Fibroblast of pulmonary artery (primary cell): ENCODE data around the gene ANGPT4.
"Not testable (repeated sequence)": the region's sequence is repeated elsewhere in the genome, so short reads cannot be mapped to it uniquely, and the experiment has no call there.

Experiments used
- DNase-seq: peaks from one replicate; pipeline ENCODE4 v3.0.0-alpha.2; 2010; ENCODE audit warnings: low read depth
- H3K4me3 ChIP-seq: replicated peaks from 2 replicates; pipeline ENCODE4 v1.5.1; 2011; ENCODE audit warnings: low read depth, mild to moderate bottlenecking, control low read depth, low read length, moderate library complexity
- TF ChIP-seq, protein P1 (sequence below): IDR thresholded peaks from 2 replicates; pipeline ENCODE4 v1.5.1; 2011; ENCODE audit warnings: mild to moderate bottlenecking, control low read depth, low read length, inconsistent platforms; ENCODE audit errors: missing control alignments

The ANGPT4 gene

DNA sequence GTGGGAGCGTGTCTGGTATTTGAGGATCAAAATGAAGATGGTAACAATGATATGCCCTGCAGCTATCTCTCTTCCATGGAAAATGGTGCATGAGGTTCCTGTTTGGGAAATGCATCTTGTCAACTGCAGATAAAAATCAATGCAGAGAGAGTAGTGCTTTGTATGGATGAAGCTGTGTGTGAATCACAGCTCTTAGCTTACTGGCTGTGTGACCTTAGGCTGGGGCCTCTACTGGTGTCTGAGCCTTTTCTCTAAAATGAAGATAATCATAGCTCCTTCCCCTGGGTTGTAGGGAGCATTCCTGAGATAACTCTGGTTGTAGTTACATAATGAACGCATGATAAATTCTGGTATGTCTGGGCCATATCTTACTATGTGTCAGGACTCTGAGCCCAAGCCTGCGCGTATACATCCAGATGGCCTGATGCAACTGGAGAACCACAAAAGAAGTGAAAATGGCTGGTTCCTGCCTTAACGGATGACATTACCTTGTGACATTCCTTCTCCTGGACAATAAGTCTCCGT is 19.6 kb downstream of the ANGPT4 start:
- TF ChIP-seq, protein P1, sequence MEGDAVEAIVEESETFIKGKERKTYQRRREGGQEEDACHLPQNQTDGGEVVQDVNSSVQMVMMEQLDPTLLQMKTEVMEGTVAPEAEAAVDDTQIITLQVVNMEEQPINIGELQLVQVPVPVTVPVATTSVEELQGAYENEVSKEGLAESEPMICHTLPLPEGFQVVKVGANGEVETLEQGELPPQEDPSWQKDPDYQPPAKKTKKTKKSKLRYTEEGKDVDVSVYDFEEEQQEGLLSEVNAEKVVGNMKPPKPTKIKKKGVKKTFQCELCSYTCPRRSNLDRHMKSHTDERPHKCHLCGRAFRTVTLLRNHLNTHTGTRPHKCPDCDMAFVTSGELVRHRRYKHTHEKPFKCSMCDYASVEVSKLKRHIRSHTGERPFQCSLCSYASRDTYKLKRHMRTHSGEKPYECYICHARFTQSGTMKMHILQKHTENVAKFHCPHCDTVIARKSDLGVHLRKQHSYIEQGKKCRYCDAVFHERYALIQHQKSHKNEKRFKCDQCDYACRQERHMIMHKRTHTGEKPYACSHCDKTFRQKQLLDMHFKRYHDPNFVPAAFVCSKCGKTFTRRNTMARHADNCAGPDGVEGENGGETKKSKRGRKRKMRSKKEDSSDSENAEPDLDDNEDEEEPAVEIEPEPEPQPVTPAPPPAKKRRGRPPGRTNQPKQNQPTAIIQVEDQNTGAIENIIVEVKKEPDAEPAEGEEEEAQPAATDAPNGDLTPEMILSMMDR, result no peak
- no peak overlapping the region for H3K4me3 ChIP-seq
- no peak for DNase-seq

DNA sequence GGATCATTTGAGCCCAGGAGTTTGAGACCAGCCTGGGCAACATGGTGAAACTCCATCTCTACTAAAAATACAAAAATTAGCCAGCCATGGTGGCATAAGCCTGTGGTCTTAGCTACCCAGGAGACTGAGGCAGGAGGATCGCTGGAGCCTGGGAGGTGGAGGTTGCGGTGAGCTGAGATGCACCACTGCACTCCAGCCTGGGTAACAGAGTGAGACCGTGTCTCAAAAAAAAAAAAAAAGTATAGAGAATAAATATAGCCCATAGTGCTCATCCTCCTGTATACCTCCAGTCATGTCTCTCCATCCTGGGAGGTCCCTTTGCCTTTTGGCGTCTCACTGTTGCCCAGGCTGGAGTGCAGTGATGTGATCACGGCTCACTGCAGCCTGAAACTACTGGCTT is 23.8 kb downstream of the ANGPT4 start:
- H3K4me3 ChIP-seq, DNase-seq: not testable (repeated sequence)

DNA sequence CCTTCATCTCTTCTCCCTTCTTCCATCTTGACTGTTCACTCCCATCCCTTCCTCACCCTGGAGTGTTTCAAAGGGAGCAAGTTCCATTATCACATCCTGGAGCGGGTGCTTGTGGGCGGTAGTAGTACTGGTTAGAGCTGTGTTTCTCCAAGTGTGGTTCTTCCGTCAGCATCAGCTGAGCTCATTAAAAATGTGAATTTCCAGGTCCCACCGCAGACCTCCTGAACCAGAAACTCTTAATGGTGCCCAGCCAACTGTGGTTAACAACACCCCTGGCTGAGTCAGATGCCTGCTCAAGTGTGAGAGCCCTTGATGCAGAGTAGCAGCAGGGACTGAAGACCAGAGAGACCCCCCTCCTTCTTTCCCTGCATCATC is 24.4 kb downstream of the ANGPT4 start:
- no peak overlapping the region for H3K4me3 ChIP-seq
- TF ChIP-seq, protein P1, result no peak
- DNase-seq, result no peak

DNA sequence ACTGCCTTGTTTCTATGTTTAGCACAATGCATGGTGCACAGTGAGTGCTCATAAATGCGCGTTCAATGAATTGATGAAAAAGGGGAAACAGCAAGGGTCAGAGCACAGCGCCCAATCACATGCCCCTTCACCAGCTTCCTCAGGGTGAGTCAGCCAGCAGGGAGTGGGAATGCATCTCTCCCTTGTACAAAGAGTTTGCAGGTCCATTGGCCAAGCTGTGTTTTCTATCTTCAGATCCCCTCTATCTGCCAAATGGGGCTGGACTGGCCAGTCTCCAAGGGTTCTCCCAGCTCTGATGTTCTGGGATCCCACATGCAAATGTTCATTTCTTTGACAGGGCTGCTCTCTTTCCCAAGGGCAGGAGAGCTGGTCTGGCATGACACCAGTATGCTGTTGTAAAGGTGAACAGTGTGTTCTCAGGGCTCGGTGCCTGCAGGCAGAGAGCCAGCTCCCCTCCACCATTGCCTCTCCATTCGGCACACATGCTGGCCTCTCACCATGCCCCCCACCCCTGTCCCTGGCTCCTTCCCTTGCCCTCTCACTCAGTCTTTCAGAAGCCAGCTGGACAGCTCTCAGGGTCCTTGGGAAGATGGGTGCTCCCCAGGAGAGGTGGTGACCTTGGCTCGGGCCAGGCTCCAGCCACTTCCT is 25.0 kb downstream of the ANGPT4 start:
- TF ChIP-seq, protein P1, result no peak
- H3K4me3 ChIP-seq, result no peak overlapping the region
- DNase-seq, result peak; percentile 37

DNA sequence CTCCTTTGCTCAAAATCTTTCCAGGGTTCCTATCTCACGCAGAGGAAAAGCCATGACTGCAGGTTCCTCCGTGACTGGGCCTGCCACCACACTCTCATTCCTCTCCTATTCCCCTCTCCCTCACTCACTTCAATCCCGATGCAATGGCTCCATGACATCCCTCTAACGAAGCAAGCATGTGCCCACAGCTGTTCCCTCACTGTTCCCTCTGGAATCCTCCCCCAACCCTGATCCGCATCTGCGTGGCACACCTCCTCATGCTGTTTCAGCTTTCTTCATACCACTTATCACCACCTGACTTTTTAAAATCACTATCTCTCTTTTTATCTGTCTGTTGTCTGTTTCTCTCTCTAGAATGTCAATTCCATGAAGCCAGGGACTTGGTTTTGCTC is 25.5 kb downstream of the ANGPT4 start:
- no peak overlapping the region for H3K4me3 ChIP-seq
- no peak for DNase-seq
- TF ChIP-seq, protein P1, result no peak

DNA sequence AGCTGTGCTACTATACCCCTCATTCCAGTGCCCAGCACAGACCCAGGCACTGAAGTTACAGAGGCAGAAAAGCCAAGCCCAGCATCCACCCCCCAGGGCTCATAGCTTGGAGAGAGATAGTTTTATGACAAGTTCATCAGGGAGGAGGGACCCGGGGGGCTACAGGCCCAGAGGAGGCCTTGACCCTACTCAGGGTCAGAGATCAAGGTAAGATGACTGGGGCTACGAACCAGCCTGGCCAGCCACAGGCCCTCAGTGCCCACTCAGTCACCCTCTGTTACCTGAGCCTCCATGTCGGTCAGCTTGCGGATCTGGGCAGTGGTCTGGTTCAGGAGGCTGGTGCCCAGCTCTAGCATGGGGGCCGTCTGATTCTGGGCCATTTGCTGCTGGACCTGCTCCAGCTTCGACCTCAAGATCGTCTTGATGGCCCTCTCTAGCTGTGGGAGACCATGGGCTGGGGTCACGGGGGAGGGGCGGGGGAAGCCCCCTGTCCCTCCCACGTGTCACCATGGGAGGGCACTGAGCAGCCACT is 26.1 kb downstream of the ANGPT4 start:
- DNase-seq, result no peak
- TF ChIP-seq, protein P1, result no peak
- H3K4me3 ChIP-seq, result no peak overlapping the region

DNA sequence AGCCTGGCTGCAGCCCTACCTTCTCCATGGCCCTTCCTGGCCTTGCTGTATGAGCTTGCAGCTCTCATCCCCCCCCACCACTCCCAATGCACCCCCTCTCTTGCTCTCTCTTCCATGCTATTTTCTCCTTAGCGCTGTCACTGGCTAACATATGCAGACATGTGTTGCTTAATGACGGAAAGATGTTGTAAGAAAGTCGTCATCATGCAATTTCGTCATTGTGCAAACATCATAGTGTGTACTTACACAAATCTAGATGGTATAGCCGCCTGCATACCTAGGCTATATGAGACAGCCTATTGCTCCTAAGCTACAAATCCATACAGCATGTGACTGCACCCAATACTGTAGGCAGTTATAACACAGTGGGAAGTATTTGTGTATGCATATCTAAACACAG is 27.0 kb downstream of the ANGPT4 start:
- no peak overlapping the region for H3K4me3 ChIP-seq
- no peak for DNase-seq
- TF ChIP-seq, protein P1, result no peak
